Keratinocyte (primary cell): ENCODE data around the gene SREBF2. TPM values are rescaled to one million over a fixed set of nuclear protein-coding genes. Genes with fewer than 3 reads are reported as not detected.

Experiments
- DNase-seq: peaks from one replicate; pipeline ENCODE4 v3.0.0-alpha.2; 2011; ENCODE audit warnings: low read depth, missing footprints, low spot score
- FAIRE-seq: peaks from 2 replicates; lab custom pipeline; 2011; peaks lifted over from hg19 to GRCh38; lab: Jason Lieb, UNC
- H2AFZ ChIP-seq: 2 replicates; pipeline ENCODE4 v1.6.0; 2012; ENCODE audit warnings: low read length, control low read depth, inconsistent platforms; ENCODE audit not compliant: control insufficient read depth
- H3K27ac ChIP-seq: 2 replicates; pipeline ENCODE4 v1.5.1; 2011; ENCODE audit warnings: low read length; ENCODE audit not compliant: control insufficient read depth, insufficient read depth
- H3K27me3 ChIP-seq: 3 replicates; pipeline ENCODE4 v1.6.0; 2011; ENCODE audit warnings: low read length; ENCODE audit not compliant: control insufficient read depth, insufficient read depth; ENCODE audit errors: extremely low read depth
- H3K36me3 ChIP-seq, 2 experiments: 2 replicates in 1 of 2; 3 replicates in 1 of 2; pipeline ENCODE4 v1.5.1; 2011; ENCODE audit warnings: low read length in 2 of 2, mild to moderate bottlenecking in 1 of 2; ENCODE audit not compliant: control insufficient read depth in 2 of 2, insufficient read depth in 2 of 2; ENCODE audit errors: extremely low read depth in 1 of 2
- H3K4me1 ChIP-seq: 3 replicates; pipeline ENCODE4 v1.5.1; 2011; ENCODE audit warnings: low read length; ENCODE audit not compliant: control insufficient read depth, insufficient read depth; ENCODE audit errors: extremely low read depth
- H3K4me2 ChIP-seq: 3 replicates; pipeline ENCODE4 v1.6.0; 2011; ENCODE audit warnings: low read depth, low read length; ENCODE audit not compliant: control insufficient read depth, insufficient read depth; ENCODE audit errors: extremely low read depth
- H3K4me3 ChIP-seq, 3 experiments: fragments of 200-600 bp in 1 of 3; sonication (generic) in 1 of 3; 2 replicates in 2 of 3; 3 replicates in 1 of 3; pipeline ENCODE4 v1.5.1; 2011 to 2016; ENCODE audit warnings: low read length in 3 of 3, mild to moderate bottlenecking in 3 of 3, control low read depth in 2 of 3, inconsistent platforms in 1 of 3, low read depth in 1 of 3, mixed read lengths in 1 of 3, mixed run types in 1 of 3, moderate library complexity in 1 of 3; ENCODE audit not compliant: control insufficient read depth in 2 of 3, insufficient read depth in 2 of 3; ENCODE audit errors: extremely low read depth in 1 of 3
- H3K79me2 ChIP-seq: 2 replicates; pipeline ENCODE4 v1.6.0; 2012; ENCODE audit warnings: low read length; ENCODE audit not compliant: control insufficient read depth, insufficient read depth
- H3K9ac ChIP-seq: 3 replicates; pipeline ENCODE4 v1.6.0; 2011; ENCODE audit warnings: low read length; ENCODE audit not compliant: control insufficient read depth, insufficient read depth; ENCODE audit errors: extremely low read depth
- H3K9me1 ChIP-seq: 3 replicates; pipeline ENCODE4 v1.6.0; 2011; ENCODE audit warnings: low read length; ENCODE audit not compliant: control insufficient read depth, insufficient read depth; ENCODE audit errors: extremely low read depth
- H3K9me3 ChIP-seq: 2 replicates; pipeline ENCODE4 v1.5.1; 2012; ENCODE audit warnings: low read depth, low read length; ENCODE audit not compliant: control insufficient read depth
- H4K20me1 ChIP-seq: 3 replicates; pipeline ENCODE4 v1.6.0; 2011; ENCODE audit warnings: low read length; ENCODE audit not compliant: control insufficient read depth, insufficient read depth; ENCODE audit errors: extremely low read depth
- EZH2 ChIP-seq: IDR thresholded peaks from one replicate; pipeline ENCODE4 v1.6.1; 2012; ENCODE audit warnings: inconsistent platforms, mild to moderate bottlenecking, low read length, moderate library complexity
- dilution Hi-C: fragments of 300-500 bp; cut with MboI; formaldehyde crosslinking; loops from one replicate; pipeline ENCODE4 v1.7.0; 2020; ENCODE audit warnings: low sequenced_read_pairs; ENCODE audit not compliant: extremely low pct_ligation_motif_present
- polyA plus RNA-seq, 5 experiments: library from polyadenylated mRNA; depleted of rRNA in 3 of 5; stranded (reverse) in 3 of 5; stranded (forward) in 1 of 5; unstranded in 1 of 5; fragments of >200 nt; gene quantifications; 1 replicate in 1 of 5; 2 replicates in 3 of 5; 3 replicates in 1 of 5; pipeline versions ENCODE4 v1.2.1 to v1.2.3, GENCODE V29; 2011 to 2012; ENCODE audit warnings: missing spikeins in 2 of 5, low read depth in 1 of 5, low replicate concordance in 1 of 5
- TF ChIP-seq, protein P1 (sequence below), 3 experiments: IDR thresholded peaks in 1 of 3; conservative IDR thresholded peaks in 1 of 3; optimal IDR thresholded peaks in 1 of 3; 2 replicates in 2 of 3; 3 replicates in 1 of 3; pipeline versions ENCODE3 to v1.5.1; 2011; ENCODE audit warnings: low read length in 3 of 3, mild to moderate bottlenecking in 3 of 3, moderate library complexity in 2 of 3, control low read depth in 1 of 3, inconsistent platforms in 1 of 3; ENCODE audit not compliant: insufficient read depth in 2 of 3; ENCODE audit errors: extremely low read depth in 1 of 3

SREBF2 gene
- polyA plus RNA-seq, 1 donor (not counting 4 experiments of a cell fraction or from before 2014, with no cell fraction given) = 57.5 TPM

DNA sequence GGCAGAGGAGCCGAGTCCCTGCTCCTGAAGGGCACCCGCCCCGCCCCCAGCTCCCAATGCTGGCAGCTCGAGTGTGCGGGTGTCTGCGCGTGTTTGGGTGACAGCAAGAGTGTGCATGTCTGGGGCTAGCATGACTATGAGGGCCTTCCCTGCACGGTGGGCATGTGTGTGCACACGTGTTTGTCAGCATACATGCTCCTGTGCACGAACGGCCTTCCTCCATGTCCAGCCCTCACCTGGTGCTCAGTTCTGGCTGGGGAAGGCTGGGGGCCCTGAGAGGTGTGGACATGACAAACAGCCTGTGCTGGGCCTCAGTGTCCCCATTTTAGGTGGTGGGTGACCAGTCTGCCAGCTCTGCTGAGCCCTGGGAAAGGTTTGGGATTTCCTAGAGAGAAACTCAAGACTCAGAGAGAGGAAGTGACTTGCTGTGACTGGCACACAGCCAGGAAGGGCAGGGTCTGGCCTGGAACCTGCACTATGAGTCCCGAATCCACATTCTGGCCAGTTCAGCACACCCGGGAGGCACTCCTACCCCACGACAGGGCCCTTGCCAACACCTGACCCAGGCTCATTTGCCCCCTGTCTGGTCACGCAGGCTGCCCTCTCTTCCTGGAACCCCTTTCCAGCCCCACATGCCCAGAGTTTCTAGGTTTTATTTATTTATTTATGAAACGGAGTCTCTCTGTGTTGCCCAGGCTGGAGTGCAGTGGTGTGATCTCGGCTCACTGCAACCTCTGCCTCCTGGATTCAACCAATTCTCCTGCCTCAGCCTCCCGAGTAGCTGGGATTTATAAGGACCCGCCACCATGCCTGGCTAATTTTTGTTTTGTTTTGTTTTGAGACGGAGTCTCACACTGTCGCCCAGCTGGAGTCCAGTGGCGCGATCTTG, 85.2 kb downstream of the SREBF2 start:
- dilution Hi-C loops = no loop called here
- peak overlapping the region; percentile 35 for H3K4me2 ChIP-seq
- no peak for DNase-seq
- H3K79me2 ChIP-seq = no peaks in the 10 kb centered on the region
- TF ChIP-seq, protein P1, sequence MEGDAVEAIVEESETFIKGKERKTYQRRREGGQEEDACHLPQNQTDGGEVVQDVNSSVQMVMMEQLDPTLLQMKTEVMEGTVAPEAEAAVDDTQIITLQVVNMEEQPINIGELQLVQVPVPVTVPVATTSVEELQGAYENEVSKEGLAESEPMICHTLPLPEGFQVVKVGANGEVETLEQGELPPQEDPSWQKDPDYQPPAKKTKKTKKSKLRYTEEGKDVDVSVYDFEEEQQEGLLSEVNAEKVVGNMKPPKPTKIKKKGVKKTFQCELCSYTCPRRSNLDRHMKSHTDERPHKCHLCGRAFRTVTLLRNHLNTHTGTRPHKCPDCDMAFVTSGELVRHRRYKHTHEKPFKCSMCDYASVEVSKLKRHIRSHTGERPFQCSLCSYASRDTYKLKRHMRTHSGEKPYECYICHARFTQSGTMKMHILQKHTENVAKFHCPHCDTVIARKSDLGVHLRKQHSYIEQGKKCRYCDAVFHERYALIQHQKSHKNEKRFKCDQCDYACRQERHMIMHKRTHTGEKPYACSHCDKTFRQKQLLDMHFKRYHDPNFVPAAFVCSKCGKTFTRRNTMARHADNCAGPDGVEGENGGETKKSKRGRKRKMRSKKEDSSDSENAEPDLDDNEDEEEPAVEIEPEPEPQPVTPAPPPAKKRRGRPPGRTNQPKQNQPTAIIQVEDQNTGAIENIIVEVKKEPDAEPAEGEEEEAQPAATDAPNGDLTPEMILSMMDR (optimal IDR thresholded peaks at IDR 0.05 in 1 of 3, IDR thresholded peaks at IDR 0.05 in 1 of 3, conservative IDR thresholded peaks at IDR 0.05 in 1 of 3; ENCODE audit: extremely low read depth in 1 of 3, insufficient read depth in 2 of 3, low read length in 3 of 3) = no peak
- no peak for TF ChIP-seq EZH2
- no peaks in the 10 kb centered on the region for H3K9me1 ChIP-seq
- H3K4me1 ChIP-seq = peaks cover 15% of the 10 kb centered on the region
- no peak overlapping the region for H2AFZ ChIP-seq
- peak overlapping the region; percentile 18 for H3K9ac ChIP-seq
- no peak overlapping the region for H3K4me3 ChIP-seq
- peaks cover 51% of the 10 kb centered on the region for H3K27me3 ChIP-seq
- H3K9me3 ChIP-seq = no peaks in the 10 kb centered on the region
- peak; percentile 57 for FAIRE-seq
- H4K20me1 ChIP-seq = peaks cover 5% of the 10 kb centered on the region
- no peaks in the 10 kb centered on the region for H3K36me3 ChIP-seq
- no peak overlapping the region for H3K27ac ChIP-seq

DNA sequence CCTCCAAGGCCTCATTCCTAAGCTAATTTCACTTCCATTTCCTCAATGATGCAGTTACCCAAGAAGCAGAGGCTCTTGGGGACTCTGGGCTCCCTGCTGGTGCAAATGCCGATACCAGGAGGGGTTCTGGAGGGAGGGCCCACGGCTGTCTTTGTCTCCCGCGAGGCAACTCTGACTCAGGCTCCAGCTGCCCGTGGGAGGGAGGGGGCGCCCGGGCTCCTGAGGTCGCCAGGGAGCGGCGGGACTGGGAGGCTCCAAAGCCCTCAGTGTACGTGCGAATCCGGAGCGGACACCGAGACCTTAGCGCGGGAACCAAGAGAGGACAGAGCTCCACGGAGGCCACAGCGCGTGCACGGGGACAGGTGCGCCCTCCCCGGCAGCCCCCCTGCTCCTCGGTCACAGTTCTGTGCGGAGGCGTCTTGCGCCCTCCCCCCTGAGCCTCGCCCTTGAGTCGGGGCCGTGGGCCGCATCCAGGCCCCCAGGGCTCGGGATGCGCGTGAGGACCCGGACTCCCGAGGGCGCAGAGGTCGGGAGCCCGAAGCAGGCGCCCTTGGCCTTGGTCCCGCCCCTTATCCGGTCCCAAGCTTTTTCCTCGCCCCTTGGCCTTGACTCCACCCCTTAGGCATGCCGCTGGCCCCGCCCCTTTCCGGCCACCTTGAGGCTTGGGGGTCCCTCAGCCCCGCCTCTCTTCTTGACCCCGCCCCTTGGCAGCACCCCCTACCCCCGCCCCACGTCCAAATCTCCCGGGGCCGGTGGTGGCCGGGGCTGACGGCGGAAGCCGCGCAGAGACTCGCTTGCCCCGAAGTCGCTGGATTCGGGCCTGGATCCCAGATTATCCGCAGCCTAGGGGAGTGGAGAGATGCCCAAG, 86.7 kb downstream of the SREBF2 start:
- TF ChIP-seq, protein P1 (optimal IDR thresholded peaks at IDR 0.05 in 1 of 3, IDR thresholded peaks at IDR 0.05 in 1 of 3, conservative IDR thresholded peaks at IDR 0.05 in 1 of 3; ENCODE audit: extremely low read depth in 1 of 3, insufficient read depth in 2 of 3, low read length in 3 of 3) = no peak
- TF ChIP-seq EZH2 = no peak
- H3K4me2 ChIP-seq = peak overlapping the region; percentile 78
- H3K4me1 ChIP-seq = peaks cover 15% of the 10 kb centered on the region
- no peaks in the 10 kb centered on the region for H3K9me3 ChIP-seq
- H3K9ac ChIP-seq = peak overlapping the region; percentile 54
- dilution Hi-C loops = no loop called here
- H3K9me1 ChIP-seq = no peaks in the 10 kb centered on the region
- H4K20me1 ChIP-seq = peaks cover 2% of the 10 kb centered on the region
- H2AFZ ChIP-seq = peak overlapping the region; percentile 71
- H3K36me3 ChIP-seq = no peaks in the 10 kb centered on the region
- H3K27me3 ChIP-seq = peaks cover 40% of the 10 kb centered on the region
- FAIRE-seq (no peak), DNase-seq (no peak)
- no peak overlapping the region for H3K27ac ChIP-seq
- no peaks in the 10 kb centered on the region for H3K79me2 ChIP-seq
- peak overlapping the region; percentile 33 to 54 (median 51) for H3K4me3 ChIP-seq
